ENCODE results near the gene TBXA2R.
A peak's percentile ranks its signal among the peaks of the same experiment; 100 is the strongest.

Gene TBXA2R

GRCh38 chr19:3606690-3607289 is at the start of gene TBXA2R:
Gene TBXA2R, minus strand, starts transcription at chr19:3606875. Its CDS starts 6,241 bp downstream, at chr19:3600634.
- Histone ChIP-seq H3K9me3 (no peaks in the 10 kb centered on the region), H3K27me3 (no peaks in the 10 kb centered on the region), H3K36me3 (peaks cover 3 to 13% (median 8%) of the 10 kb centered on the region in 3 donors), H3K27ac (peak within 1 kb of the TSS; percentile 96 to 97), H3K4me1 (peaks cover 0 to 83% (median 65%) of the 10 kb centered on the region in 4 donors), H3K4me3 (peak within 1 kb of the TSS; percentile 84 to 88)
- intact Hi-C loops (cut with DNase I; ENCODE audit: low total_unique reads): loop anchor here (10.0 kb wide), 1 partner anchor 142 kb away; no protein-coding TSS in a partner anchor
- peak; percentile 88 to 93 for DNase-seq
- TF ChIP-seq, protein P1, sequence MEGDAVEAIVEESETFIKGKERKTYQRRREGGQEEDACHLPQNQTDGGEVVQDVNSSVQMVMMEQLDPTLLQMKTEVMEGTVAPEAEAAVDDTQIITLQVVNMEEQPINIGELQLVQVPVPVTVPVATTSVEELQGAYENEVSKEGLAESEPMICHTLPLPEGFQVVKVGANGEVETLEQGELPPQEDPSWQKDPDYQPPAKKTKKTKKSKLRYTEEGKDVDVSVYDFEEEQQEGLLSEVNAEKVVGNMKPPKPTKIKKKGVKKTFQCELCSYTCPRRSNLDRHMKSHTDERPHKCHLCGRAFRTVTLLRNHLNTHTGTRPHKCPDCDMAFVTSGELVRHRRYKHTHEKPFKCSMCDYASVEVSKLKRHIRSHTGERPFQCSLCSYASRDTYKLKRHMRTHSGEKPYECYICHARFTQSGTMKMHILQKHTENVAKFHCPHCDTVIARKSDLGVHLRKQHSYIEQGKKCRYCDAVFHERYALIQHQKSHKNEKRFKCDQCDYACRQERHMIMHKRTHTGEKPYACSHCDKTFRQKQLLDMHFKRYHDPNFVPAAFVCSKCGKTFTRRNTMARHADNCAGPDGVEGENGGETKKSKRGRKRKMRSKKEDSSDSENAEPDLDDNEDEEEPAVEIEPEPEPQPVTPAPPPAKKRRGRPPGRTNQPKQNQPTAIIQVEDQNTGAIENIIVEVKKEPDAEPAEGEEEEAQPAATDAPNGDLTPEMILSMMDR (IDR thresholded peaks at IDR 0.05): no peak

DNA sequence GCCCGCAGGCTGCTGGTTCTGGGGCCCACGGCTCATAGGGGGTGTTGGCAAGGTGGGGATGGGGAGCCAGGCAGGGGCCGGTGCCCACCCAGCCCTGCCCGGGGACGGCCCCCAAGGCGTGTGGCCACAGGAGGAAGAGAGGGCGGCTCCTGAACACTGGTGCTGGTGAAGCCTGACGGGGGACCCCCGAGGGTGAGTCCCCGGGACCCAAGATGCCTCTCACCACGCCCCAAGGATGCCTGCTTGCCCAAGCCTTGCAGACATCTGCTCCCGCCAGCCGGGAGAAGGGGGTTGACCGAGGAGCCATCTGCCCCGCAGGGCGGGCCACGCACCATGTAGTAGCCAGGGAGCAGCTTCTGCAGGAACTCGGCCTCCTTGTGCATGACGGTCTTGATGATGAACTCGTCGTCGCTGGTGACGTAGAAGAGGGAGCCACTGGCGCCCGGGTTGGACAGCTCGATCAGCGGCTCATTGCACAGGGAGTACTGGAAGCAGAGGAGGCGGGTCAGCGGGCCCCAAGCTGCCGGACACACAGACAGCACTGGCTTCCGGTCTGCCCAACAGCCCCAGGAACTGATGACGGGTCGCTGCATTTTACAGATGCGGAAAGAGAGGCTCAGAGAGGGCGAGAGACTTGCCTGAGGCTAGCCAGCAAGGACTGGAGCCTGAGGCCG is 49.5 kb upstream of the TBXA2R start:
- H3K27ac ChIP-seq: no peak overlapping the region

GRCh38 chr19:3655402-3656072 is 48.9 kb upstream of the TBXA2R start:
- H3K36me3 ChIP-seq: peaks cover 78 to 93% (median 88%) of the 10 kb centered on the region in 3 donors
- peak in 1 of 2 donors; percentile 70 for DNase-seq
- no peak overlapping the region for H3K4me3 ChIP-seq
- TF ChIP-seq, protein P1 (IDR thresholded peaks at IDR 0.05): no peak
- intact Hi-C loops (cut with DNase I; ENCODE audit: low total_unique reads): no loop called here
- H3K4me1 ChIP-seq: no peaks in the 10 kb centered on the region
- no peaks in the 10 kb centered on the region for H3K27me3 ChIP-seq
- H3K27ac ChIP-seq: no peak overlapping the region
- H3K9me3 ChIP-seq: no peaks in the 10 kb centered on the region

More for the DNA sequence above, 49.5 kb upstream of the TBXA2R start:
- Histone ChIP-seq H3K36me3 (peaks cover 78 to 93% (median 88%) of the 10 kb centered on the region in 3 donors), H3K9me3 (no peaks in the 10 kb centered on the region), H3K27me3 (no peaks in the 10 kb centered on the region), H3K4me1 (no peaks in the 10 kb centered on the region), H3K4me3 (no peak overlapping the region)
- intact Hi-C loops (cut with DNase I; ENCODE audit: low total_unique reads): no loop called here
- DNase-seq: no peak
- TF ChIP-seq, protein P1 (IDR thresholded peaks at IDR 0.05): no peak

GRCh38 chr19:3653865-3654513 is 47.3 kb upstream of the TBXA2R start:
- no peak for DNase-seq
- intact Hi-C loops (cut with DNase I; ENCODE audit: low total_unique reads): no loop called here
- Histone ChIP-seq H3K36me3 (peaks cover 71 to 86% (median 80%) of the 10 kb centered on the region in 3 donors), H3K9me3 (no peaks in the 10 kb centered on the region), H3K4me1 (no peaks in the 10 kb centered on the region), H3K27me3 (no peaks in the 10 kb centered on the region), H3K4me3 (no peak overlapping the region), H3K27ac (no peak overlapping the region)
- TF ChIP-seq, protein P1 (IDR thresholded peaks at IDR 0.05): no peak

DNA sequence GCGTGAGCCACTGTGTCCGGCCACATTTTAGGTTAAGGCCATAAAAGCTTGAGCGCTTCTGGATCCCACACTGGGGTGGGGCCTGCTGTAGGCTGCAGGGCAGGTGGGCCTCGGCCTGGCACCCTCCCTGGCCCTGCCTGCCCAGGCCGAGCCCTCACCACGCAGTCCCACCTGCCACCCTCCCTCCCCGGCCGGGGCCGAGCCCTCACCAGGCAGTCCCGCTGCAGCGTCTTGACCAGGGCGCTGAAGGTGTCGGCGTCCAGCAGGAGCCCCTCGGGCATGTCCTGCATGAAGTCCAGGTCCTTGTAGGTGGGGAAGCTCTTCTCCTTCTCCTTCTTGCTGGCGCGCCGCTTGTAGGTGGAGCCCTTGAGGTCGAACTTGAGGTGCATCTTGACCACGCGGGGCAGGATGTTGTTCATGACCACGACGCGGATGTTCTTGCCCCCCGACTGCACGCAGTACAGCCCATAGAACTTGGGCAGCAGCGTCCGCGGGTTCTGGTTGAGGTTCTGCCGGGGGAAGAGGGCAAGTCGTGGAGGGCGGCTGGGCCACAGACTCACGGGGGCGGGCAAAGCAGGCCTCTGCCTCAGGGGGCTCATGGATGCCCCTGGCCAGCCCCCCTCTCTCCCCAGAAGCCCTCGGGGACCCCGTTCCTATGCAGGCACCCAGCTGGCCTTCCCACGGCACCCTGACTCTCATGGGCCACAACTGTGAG is 46.6 kb upstream of the TBXA2R start:
- Histone ChIP-seq H3K4me1 (no peaks in the 10 kb centered on the region), H3K9me3 (no peaks in the 10 kb centered on the region), H3K27ac (no peak overlapping the region), H3K27me3 (no peaks in the 10 kb centered on the region), H3K36me3 (peaks cover 68 to 85% (median 77%) of the 10 kb centered on the region in 3 donors), H3K4me3 (no peak overlapping the region)
- TF ChIP-seq, protein P1 (IDR thresholded peaks at IDR 0.05): no peak
- intact Hi-C loops (cut with DNase I; ENCODE audit: low total_unique reads): no loop called here
- no peak for DNase-seq
